HG02571 (cell line): Measurements from ENCODE around the gene PLOD2.

Experiments
- ATAC-seq: cut with Tn5 transposase; IDR thresholded peaks from one replicate; pipeline ENCODE4 v1.9.1; 2021; ENCODE audit warnings: mild to moderate bottlenecking, moderate library complexity; ENCODE audit not compliant: unreplicated experiment

The PLOD2 gene

GRCh38 chr3:146102885-146103284 is 58.1 kb downstream of the PLOD2 start:
- no peak for ATAC-seq

GRCh38 chr3:146101538-146101937 is 59.4 kb downstream of the PLOD2 start:
- ATAC-seq: no peak

GRCh38 chr3:146100825-146101444 is 60.0 kb downstream of the PLOD2 start:
- no peak for ATAC-seq

GRCh38 chr3:146100180-146100579 is 60.8 kb downstream of the PLOD2 start:
- no peak for ATAC-seq

- ATAC-seq: no peak
Observed at GRCh38 chr3:146099316-146099715, 61.7 kb downstream of the PLOD2 start.

GRCh38 chr3:146093896-146094295 is 67.1 kb downstream of the PLOD2 start:
- no peak for ATAC-seq

- ATAC-seq: no peak
Observed at GRCh38 chr3:146092230-146092629, 68.8 kb downstream of the PLOD2 start.

GRCh38 chr3:146091397-146091796 is 69.6 kb downstream of the PLOD2 start:
- ATAC-seq: no peak

GRCh38 chr3:146090521-146090920 is 70.5 kb downstream of the PLOD2 start:
- no peak for ATAC-seq

GRCh38 chr3:146088840-146089239 is 72.1 kb downstream of the PLOD2 start:
- no peak for ATAC-seq

- no peak for ATAC-seq
Observed at GRCh38 chr3:146087116-146087515, 73.9 kb downstream of the PLOD2 start.

GRCh38 chr3:146086211-146086610 is 74.8 kb downstream of the PLOD2 start:
- no peak for ATAC-seq

GRCh38 chr3:146085678-146086077 is 75.3 kb downstream of the PLOD2 start:
- no peak for ATAC-seq

- no peak for ATAC-seq
Observed at GRCh38 chr3:146080578-146080977, 80.4 kb downstream of the PLOD2 start.

GRCh38 chr3:146078031-146078430 is 83.0 kb downstream of the PLOD2 start:
- ATAC-seq: no peak

- ATAC-seq: no peak
Observed at GRCh38 chr3:146077181-146077580, 83.8 kb downstream of the PLOD2 start.

GRCh38 chr3:146072824-146073223 is 88.2 kb downstream of the PLOD2 start:
- ATAC-seq: no peak

GRCh38 chr3:146072061-146072460 is 88.9 kb downstream of the PLOD2 start:
- no peak for ATAC-seq

- ATAC-seq: no peak
Observed at GRCh38 chr3:146071632-146072031, 89.4 kb downstream of the PLOD2 start.

GRCh38 chr3:146067048-146067447 is 93.9 kb downstream of the PLOD2 start:
- ATAC-seq: no peak

GRCh38 chr3:146065573-146066006 is 95.4 kb downstream of the PLOD2 start:
- no peak for ATAC-seq

- ATAC-seq: no peak
Observed at GRCh38 chr3:146058241-146058640, 102.7 kb downstream of the PLOD2 start.

- no peak for ATAC-seq
Observed at GRCh38 chr3:146052791-146053310, 108.1 kb downstream of the PLOD2 start.
